ENCODE measurements around the gene TMEM123.
"Not testable (repeated sequence)": the region's sequence is repeated elsewhere in the genome, so short reads cannot be mapped to it uniquely, and the experiment has no call there.

The TMEM123 gene

GRCh38 chr11:102391549-102392237 is 60.9 kb downstream of the TMEM123 start:
- no peak for DNase-seq (ENCODE audit: low spot score)

GRCh38 chr11:102390667-102391465 is 61.7 kb downstream of the TMEM123 start:
- DNase-seq (ENCODE audit: low spot score) = peak; percentile 71

- no peak for DNase-seq (ENCODE audit: low spot score)
These were observed 63.3 kb downstream of the TMEM123 start for GRCh38 chr11:102389253-102389652.

- DNase-seq (ENCODE audit: low spot score) = no peak
These were observed 65.4 kb downstream of the TMEM123 start for GRCh38 chr11:102387043-102387781.

GRCh38 chr11:102386136-102386734 is 66.3 kb downstream of the TMEM123 start:
- DNase-seq (ENCODE audit: low spot score) = no peak

GRCh38 chr11:102385085-102386007 is 67.2 kb downstream of the TMEM123 start:
- DNase-seq (ENCODE audit: low spot score) = no peak

- DNase-seq (ENCODE audit: low spot score) = no peak
These were observed 68.0 kb downstream of the TMEM123 start for GRCh38 chr11:102384419-102385079.

GRCh38 chr11:102383839-102384238 is 68.7 kb downstream of the TMEM123 start:
- no peak for DNase-seq (ENCODE audit: low spot score)

GRCh38 chr11:102382384-102382783 is 70.2 kb downstream of the TMEM123 start:
- no peak for DNase-seq (ENCODE audit: low spot score)

GRCh38 chr11:102378818-102379217 is 73.7 kb downstream of the TMEM123 start:
- no peak for DNase-seq (ENCODE audit: low spot score)

GRCh38 chr11:102377891-102378290 is 74.7 kb downstream of the TMEM123 start:
- DNase-seq (ENCODE audit: low spot score) = no peak

- DNase-seq (ENCODE audit: low spot score) = no peak
These were observed 76.7 kb downstream of the TMEM123 start for GRCh38 chr11:102375720-102376399.

- not testable (repeated sequence) for DNase-seq (ENCODE audit: low spot score)
These were observed 77.7 kb downstream of the TMEM123 start for GRCh38 chr11:102374633-102375424.

GRCh38 chr11:102368472-102368871 is 84.1 kb downstream of the TMEM123 start:
- no peak for DNase-seq (ENCODE audit: low spot score)

- DNase-seq (ENCODE audit: low spot score) = no peak
These were observed 85.2 kb downstream of the TMEM123 start for GRCh38 chr11:102367364-102367763.

GRCh38 chr11:102364991-102365390 is 87.6 kb downstream of the TMEM123 start:
- no peak for DNase-seq (ENCODE audit: low spot score)

GRCh38 chr11:102361086-102362031 is 91.2 kb downstream of the TMEM123 start:
- no peak for DNase-seq (ENCODE audit: low spot score)

GRCh38 chr11:102360681-102361080 is 91.9 kb downstream of the TMEM123 start:
- no peak for DNase-seq (ENCODE audit: low spot score)

All from AG08396 (cell line).